HG02870 (cell line): ENCODE measurements around the gene SNCB.
"Not testable (repeated sequence)": the region's sequence is repeated elsewhere in the genome, so short reads cannot be mapped to it uniquely, and the experiment has no call there.

ENCODE experiments used
- ATAC-seq: cut with Tn5 transposase; IDR thresholded peaks from one replicate; pipeline ENCODE4 v1.9.1; 2021; ENCODE audit warnings: mild to moderate bottlenecking, moderate library complexity; ENCODE audit not compliant: unreplicated experiment

The SNCB gene

DNA sequence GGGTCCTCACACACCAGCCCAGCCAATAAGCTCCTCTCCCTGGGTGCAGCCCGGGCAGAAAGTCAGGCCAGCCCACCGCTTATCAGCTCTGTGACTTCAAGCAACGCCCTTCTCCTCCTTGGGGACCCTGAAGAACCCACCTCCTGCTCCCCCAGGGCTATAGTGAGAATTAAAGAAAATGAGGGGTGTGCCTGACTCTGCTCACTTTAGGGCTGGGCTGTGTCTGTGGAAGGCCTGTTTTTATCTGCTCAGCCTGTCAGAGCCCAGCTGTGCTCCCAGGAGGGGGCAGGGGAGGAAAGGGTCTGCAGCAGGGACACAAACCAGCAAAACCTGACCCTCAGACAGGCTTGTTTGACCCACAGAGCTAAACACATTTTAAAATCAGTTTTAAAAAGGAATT is 24.3 kb downstream of the SNCB start:
- ATAC-seq: no peak

DNA sequence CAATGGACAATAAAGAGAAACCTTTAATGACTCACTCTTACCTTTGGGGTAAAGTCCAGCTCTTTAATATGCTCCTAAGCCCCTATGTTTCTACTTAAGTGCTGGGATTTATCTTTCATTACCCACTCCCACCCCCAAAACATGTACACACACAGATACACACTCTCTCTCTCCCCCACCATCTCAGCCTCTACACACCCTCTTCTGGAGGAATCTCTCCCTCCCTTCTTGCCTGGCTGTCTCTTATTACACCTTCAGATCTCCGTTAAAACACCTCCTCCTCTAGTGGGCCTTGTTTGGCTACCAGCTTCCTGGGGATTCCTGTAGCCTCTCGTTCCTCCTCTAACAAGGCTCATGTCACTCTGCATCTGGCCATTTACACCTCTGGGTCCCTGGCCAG is 27.2 kb downstream of the SNCB start:
- ATAC-seq: no peak

DNA sequence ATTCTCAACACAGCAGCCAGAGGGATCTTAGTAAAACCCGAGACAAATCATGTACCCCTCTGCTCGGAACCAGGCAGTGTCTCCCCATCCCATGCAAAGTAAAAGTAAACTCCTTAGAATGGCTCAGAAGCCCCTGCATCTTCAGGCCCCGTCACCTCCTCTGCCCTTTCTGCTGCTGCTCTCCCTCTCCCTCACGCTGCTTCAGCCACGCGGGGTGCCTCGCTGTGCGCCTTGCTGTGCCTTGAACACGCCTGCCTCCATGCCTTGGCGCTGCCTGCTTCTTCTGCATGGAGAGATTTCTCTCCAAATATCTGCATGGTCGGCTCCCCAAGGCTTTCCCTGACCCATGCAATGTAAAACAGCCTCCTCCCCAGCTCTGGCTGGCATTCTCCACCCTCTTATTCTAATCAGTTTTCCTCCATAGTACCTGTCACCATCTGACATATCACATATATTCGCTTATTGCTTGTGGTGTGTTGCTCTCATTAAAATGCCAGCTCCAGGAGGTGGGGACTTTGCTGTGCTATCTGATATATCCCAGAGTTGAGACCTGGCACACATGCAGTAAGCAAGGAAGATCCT is 28.3 kb downstream of the SNCB start:
- ATAC-seq: no peak

DNA sequence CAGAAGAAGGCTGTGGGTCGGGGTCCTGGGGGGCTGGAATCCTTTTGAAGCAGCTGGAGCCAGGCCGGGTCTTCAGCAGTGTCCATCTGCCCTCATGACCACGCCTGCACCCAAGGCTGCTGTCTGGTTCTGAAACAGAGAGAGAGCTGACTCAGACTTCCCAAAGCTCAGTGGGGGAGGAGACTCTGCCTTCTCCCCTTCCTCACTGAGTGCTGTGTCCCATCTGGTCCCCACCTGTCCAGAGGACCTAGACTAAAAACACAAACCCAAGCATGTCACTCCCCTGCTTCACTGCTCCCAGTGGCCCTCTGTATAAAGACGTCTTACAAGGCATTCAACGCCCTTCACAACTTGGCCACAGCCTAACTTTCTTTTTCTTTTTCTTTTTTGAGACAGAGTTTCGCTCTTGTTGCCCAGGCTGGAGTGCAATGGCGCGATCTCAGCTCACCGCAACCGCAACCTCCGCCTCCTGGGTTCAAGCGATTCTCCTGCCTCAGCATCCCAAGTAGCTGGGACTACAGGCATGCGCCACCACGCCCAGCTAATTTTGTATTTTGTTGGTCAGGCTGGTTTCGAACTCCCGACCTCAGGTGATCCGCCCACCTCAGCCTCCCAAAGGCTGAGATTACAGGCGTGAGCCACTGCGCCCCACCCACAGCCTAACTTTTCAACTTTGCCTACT is 30.4 kb downstream of the SNCB start:
- not testable (repeated sequence) for ATAC-seq

DNA sequence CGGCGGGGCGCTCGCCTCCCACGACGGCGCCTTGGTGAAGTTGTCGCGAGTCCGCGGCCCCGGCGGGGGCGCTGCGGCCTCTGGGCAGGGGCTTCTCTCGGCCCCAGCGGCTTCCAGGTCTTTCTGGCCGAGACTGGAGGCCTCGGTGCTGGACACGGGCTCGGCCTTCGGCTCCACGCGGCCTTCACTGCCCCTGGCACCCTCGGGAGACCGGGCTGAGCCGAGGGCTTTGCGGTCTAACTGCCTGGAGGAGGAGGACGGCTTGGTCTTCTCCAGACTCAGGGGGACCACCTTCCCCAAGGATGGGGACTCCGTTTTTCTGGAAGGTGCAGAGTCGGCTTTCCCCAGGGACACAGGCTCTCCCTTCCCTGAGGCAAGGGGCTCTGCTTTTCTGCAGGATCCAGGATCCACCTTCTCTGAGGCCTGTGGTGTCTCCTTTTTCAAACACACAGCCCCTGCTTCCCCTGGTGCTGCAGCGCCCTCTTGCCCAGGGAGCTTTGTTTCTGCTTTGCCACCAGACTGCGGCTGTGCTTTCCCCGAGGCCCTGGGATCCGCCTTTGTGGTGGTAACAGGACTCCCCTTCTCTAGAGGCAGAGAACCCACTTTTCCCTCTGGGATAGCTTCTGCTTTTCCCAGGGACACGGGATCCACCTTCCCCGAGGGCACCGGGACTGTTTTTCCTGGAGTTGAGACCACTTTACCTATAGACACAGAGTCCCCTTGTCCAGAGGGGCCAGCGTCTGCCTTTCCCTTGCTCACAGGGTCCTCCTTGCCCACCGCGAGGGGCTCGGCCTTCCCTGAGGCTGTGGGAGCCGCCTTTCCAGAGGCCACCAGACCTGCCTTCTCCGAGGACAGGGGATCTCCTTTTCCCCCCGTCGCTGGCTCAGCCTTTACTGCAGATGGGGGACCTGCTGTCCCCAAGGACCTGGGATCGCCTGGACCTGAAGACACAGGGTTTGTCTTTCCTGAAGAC is 32.6 kb downstream of the SNCB start:
- no peak for ATAC-seq

DNA sequence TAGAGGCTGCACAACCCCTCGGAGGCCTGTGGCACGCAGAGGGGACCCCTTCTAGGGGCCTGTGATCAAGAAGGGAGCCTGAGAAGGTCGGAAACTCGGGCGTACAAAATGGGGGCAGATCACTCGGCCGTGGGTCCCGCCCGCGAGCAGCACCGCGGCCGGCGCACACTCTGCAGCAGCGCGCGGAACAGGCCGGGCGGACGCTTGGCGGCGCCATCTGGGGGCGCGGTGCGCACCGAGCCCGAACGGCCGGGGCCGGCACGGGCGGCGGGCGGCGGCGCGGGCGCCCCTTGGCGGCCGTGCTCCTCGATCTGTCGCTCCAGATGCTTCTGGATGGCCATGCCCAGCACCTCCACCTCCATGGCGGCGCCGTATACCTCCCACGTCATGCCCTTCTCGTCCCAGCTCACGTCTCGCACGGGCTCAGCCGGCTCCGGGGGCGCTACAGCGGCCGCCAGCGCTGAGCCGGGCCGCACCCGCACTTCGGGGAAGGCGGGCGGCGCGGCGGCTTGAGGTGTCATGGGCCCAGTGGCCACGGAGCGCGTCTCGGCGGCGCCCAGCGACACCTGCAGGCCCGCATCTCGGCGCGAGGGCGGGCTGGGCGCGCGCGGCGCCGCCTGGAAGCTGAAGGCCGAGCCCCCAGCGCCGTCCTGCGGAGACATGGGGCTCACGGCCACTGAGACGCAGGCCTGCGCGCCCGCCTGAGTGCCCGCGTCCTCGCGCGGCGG is 33.5 kb downstream of the SNCB start:
- no peak for ATAC-seq

DNA sequence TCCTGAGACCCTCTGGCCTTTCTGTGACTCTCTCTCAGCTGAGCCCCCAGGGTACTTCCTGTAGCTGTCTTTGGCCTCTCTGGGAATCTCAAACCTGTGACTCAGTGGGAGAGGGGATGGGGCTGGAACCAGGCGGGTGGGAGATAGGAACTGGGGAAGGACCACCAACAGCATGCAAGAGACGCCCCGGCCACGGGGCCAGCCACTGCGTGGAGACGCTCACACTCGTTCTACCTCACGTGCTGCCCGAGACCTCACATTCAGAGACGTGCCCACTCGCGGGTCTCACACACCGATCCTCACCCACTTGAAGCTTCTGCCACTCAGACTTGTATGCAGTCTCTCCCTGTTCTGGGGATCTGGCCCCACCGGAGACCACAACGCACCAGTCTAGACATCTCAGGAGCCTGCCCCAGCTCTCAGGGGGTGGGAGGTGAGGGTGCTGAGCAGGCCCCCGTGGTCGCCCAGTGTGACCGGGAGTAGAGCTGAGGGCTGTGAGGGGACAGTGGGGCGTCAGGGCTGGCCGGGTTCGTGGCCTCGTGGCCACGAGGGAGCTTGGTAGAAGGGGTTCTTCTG is 34.2 kb downstream of the SNCB start:
- ATAC-seq: no peak

DNA sequence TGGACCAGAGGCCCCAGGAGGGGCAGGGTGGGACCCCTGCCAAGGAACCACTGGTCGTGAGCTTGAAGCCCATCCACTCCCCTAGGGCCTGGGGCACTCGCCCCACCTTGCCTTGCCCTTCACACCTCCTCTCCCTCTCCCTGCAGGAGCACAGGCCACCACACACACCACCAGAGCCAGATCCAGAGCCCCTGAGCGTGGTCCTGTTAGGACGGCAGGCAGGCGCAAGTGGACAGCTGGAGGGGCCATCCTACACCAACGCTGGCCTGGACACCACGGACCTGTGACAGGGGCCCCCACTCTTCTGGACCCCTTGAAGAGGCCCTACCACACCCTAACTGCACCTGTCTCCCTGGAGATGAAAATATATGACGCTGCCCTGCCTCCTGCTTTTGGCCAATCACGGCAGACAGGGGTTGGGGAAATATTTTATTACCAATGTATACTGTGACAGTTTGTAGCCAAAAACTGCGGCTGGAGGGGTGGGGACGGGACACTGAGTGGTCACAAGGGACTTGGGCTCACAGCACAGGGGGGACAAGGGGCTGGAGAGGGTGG is 34.9 kb downstream of the SNCB start:
- no peak for ATAC-seq

DNA sequence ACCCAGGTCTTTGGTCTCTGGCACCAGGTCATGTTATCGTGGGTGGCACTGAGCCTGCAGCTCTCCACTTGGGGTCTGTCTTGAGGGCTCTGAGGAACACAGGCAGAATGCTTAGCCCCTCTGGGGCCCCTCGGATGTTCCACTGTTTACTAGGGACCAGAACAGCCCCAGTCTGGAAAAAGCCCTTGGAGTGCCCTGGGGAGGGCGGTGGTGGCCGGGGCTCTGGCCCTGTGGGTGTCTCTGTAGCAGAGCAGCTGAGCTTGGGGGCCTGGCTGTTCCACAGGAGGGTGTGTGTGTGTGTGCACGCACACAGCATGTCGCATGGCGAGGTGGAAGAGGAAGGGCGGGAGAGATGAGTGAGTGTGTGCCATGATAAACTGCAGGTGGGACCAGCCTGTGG is 35.8 kb downstream of the SNCB start:
- no peak for ATAC-seq

DNA sequence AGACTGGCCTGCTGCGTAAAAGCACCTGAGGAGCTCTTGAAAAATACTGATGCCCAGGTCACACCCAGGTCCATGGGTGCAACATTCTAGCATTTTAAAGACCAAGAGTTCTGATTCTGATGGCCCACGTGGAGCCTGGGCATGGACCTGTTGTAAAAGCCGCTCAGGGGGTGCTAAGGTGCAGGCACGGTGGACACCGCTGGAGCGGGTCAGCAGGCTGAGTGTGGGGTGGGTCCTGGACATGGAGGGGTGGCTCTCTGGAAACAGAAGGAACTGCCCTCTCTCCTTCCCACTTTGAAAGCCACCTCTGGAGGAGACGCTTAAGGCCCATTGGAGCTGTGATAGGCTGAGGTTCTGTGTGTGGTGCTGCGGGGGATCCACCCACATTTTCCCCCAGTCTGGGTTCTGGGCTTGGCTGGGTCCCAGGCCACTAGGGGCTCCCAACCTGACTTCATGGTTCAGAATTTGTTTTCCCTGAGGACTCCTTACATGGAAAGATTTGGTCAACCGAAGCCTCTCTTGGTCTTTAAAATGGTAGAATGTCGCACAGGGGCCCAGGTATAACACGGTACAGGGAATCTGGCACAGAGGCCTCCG is 37.0 kb downstream of the SNCB start:
- no peak for ATAC-seq

DNA sequence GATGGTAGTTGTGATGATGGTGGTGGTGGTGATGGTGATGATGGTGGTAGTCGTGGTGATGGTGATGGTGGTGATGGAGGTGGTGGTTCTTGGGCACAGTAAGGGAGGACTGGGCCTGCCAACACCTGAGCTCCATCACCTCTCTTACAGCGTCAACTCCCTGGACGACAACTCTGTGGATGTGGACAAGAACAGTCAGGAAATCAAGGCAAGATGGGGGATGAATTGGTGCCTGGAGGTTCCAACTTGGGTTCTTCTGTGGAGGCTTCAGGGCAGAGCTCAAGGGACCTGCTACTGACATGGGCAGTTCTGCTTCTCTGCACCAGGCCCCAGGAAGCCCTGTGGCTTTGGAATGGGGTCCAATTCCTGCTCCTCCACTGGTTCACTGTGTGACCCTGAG is 37.8 kb downstream of the SNCB start:
- ATAC-seq: no peak

DNA sequence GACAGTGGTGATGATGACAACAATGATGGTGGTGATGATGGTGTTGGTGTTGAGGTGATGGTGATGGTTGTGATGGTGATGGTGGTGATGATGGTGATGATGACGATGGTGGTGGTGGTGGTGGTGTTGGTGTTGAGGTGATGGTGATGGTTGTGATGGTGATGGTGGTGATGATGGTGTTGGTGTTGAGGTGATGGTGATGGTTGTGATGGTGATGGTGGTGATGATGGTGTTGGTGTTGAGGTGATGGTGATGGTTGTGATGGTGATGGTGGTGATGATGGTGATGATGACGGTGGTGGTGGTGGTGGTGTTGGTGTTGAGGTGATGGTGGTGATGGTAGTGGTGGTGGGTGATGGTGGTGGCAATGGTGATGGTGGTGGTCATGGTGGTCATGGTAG is 38.7 kb downstream of the SNCB start:
- ATAC-seq: not testable (repeated sequence)

DNA sequence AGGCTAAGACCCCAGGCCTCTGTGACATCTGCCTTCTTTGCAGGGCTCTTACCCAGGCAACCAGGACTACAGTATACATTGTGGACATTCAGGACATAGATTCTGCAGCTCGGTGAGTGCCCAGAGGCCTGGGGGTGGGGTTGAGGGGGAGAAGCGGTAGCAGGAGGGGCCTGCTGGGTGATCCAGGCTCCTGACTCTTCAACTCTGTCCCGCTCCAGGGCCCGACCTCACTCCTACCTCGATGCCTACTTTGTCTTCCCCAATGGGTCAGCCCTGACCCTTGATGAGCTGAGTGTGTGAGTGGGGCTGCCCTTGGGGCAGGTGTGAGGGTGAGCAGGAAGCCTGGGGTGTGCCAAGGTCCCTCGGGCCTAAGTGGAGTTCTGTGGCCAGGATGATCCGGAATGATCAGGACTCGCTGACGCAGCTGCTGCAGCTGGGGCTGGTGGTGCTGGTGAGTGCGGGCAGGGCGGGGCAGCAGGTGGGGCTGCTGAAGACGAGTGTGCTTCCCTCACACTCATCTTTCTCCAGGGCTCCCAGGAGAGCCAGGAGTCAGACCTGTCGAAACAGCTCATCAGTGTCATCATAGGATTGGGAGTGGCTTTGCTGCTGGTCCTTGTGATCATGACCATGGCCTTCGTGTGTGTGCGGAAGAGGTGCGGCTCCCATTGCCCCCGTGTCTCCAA is 40.2 kb downstream of the SNCB start:
- no peak for ATAC-seq

DNA sequence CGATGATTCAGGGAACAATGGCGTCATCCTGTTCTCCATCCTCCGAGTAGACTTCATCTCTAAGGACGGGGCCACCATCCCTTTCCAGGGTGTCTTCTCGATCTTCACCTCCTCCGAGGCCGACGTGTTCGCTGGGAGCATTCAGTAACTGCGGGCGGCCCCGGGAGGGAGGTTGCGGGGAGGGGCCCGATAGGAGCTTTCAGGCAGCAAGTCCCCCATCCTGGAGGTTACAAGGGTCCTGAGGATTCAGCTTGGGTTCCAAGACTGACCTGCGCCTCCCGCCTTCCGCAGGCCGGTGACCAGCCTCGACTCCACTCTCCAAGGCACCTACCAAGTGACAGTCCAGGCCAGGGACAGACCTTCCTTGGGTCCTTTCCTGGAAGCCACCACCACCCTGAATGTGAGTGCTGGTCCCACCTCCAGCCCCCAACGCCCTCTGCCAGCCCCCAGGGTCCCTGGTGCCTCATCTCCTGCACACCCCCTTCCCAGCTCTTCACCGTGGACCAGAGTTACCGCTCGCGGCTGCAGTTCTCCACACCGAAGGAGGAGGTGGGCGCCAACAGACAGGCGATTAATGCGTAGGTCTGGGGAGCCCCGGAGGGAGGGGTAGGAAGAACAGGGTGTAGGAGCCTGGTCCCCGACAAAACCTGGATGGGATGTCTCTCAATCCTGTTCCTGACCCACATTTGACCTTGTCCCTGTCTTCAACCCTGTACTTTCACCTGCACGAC is 41.1 kb downstream of the SNCB start:
- no peak for ATAC-seq

DNA sequence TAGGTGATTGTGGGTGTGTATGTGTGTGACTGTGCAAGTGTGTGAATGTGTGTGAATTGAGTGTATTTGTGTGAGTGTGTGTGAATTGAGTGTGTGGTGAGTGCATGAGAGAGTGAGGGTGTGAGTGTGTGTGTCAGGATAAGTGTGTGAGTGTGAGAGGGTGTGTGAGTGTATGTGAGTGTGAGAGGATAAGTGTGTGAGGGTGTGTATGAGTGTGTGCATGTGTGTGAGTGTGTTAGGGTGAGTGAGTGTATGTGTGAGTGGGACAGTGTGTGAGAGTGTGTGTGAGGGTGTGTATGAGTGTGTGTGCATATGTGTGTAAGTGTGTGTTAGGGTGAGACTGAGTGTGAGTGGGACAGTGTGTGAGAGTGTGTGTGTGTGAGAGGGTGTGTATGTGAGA is 42.0 kb downstream of the SNCB start:
- no peak for ATAC-seq

DNA sequence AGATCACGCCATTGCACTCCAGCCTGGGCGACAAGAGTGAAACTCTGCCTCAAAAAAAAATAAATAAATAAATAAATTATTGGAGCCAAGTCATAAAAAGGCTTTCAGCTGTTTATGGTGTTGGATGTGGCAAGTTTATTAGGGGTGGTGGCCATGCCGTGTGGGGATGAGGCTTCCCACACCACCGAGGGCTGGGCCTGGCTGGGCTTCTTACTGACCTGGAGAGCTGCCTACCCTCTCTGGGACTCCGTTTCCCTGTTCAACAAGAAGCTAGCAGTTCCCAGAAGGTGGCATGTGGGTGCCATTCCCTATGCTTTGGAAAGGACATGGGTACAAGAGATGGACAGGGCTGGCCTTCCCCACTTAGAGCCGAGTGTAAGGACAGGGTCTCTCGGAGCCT is 42.9 kb downstream of the SNCB start:
- no peak for ATAC-seq

DNA sequence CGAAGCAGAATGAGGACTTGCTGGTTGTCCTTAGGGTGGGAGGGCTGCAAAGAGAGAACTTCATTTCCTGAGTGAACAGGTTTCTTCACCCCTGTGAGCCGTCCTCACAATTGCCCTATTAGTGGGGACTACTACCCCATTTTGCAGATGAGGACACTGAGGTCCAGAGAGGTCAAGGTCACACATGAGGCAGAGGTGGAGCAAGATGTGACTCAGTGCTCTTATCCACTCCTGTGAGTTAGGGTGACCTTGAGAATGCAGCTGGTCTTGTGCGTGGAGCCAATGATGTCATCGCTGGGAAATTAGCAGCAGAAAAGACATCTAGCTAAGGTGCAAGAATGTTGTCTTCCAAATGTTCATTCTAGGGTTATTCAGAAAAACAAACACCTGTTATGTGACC is 47.3 kb downstream of the SNCB start:
- ATAC-seq: no peak

DNA sequence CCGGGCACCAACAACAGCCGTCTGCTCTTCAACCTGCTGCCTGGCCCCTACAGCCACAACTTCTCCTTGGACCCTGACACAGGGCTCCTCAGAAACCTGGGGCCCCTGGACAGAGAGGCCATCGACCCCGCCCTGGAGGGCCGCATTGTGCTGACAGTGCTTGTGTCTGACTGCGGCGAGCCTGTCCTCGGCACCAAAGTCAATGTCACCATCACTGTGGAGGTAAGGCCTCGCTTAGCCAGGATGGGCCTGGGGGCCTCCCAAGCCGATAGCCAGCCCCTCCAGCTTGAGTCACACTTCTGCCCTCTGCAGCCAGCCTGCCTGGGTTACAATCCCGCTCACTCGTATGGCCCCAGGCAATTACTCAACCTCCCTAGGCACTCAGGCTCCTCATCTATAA is 49.0 kb downstream of the SNCB start:
- no peak for ATAC-seq

DNA sequence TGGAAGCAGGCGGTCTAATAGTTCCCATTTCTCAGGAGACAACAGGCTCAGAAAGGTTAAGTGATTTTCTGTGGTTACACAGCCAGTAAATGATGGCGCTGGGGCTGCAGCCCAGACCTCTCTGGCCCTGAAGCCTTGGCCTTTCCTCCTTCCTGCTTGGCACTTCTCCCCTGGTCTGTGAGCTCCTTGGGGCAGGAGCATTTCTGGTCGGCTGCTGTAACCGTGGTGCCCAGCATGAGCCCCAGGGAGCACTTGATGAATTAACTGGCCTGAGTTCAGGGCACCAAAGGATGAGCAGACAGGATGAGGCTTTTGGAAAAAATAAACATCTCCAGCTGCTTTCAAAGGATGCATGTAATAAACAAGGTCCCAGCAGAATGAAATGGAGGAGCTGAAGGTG is 51.0 kb downstream of the SNCB start:
- ATAC-seq: no peak
